Measurements from ENCODE around the gene RDH13.

The RDH13 gene

GRCh38 chr19:55095260-55096060 is 32.5 kb upstream of the RDH13 start (continued):
- peak; percentile 31; the same call in 1 of the 2 replicates for TF ChIP-seq ZBTB11 (tag by site-specific recombination; conservative IDR thresholded peaks at IDR 0.05; ENCODE audit: low read depth)
- TF ChIP-seq SP2 (tag by site-specific recombination; IDR thresholded peaks at IDR 0.05): 0 out of 2 replicates have a peak, but pooled peaks have one; percentile 16
- TF ChIP-seq ZBTB17 (tag by site-specific recombination; IDR thresholded peaks at IDR 0.05): 0 out of 2 replicates have a peak, but pooled peaks have one; percentile 32
- 0 out of 2 replicates have a peak, but pooled peaks have one; percentile 28 for TF ChIP-seq ZSCAN4 (tag by site-specific recombination; IDR thresholded peaks at IDR 0.05)

- H3K27ac ChIP-seq (ENCODE audit: extremely low read depth, low read depth, low read length): no peak overlapping the region
- TF ChIP-seq ZNF624 (tag by site-specific recombination; IDR thresholded peaks at IDR 0.05) (no peak), ZNF37A (tag by site-specific recombination; IDR thresholded peaks at IDR 0.05) (no peak), ZNF792 (tag by site-specific recombination; IDR thresholded peaks at IDR 0.05) (no peak), ZBTB21 (tag by site-specific recombination; IDR thresholded peaks at IDR 0.05) (no peak), PATZ1 (tag by site-specific recombination; IDR thresholded peaks at IDR 0.05) (no peak), ZNF239 (tag by site-specific recombination; IDR thresholded peaks at IDR 0.05) (no peak), HIC1 (tag by site-specific recombination; IDR thresholded peaks at IDR 0.05) (no peak), ZNF747 (tag by site-specific recombination; IDR thresholded peaks at IDR 0.05) (no peak), OVOL3 (tag by site-specific recombination; IDR thresholded peaks at IDR 0.05) (no peak), ZNF677 (tag by site-specific recombination; IDR thresholded peaks at IDR 0.05) (no peak), SCRT2 (tag by site-specific recombination; IDR thresholded peaks at IDR 0.05) (no peak)
- CTCF ChIA-PET: interaction anchor here (0.6 to 1.8 kb wide), 2 partner anchors 47 to 74 kb away, joined by 4 to 6 read pairs; no protein-coding TSS in a partner anchor
- H3K4me3 ChIP-seq (ENCODE audit: low read depth, low read length): no peak overlapping the region
- peaks cover 4 to 46% of the 10 kb centered on the region in 2 experiments; a peak in 2 of 3 replicates for H3K36me3 ChIP-seq (ENCODE audit: control insufficient read depth in 2 of 2, insufficient read depth in 1 of 2, low read length in 2 of 2)
- POLR2A ChIA-PET: interaction anchor here (2.0 kb wide), 1 partner anchor 23 kb away, joined by 5 read pairs; the partner anchor contains the start of gene PPP1R12C
- H3K4me1 ChIP-seq (ENCODE audit: control insufficient read depth, insufficient read depth, low read length): no peaks in the 10 kb centered on the region
- no peaks in the 10 kb centered on the region for H3K9me3 ChIP-seq (ENCODE audit: control insufficient read depth, insufficient read depth, low read depth, low read length)
These were observed 31.7 kb upstream of the RDH13 start for GRCh38 chr19:55094456-55095259.
